IMR-90 (cell line): ENCODE results near the gene DCANP1.

ENCODE experiments used
- CTCF ChIP-seq: conservative IDR thresholded peaks from 2 replicates; pipeline ENCODE4 v1.5.1; 2012; ENCODE audit warnings: mild to moderate bottlenecking, low read depth, low read length, improper control_type of control experiment
- FOS ChIP-seq: fragments of 150-350 bp; IDR thresholded peaks from 2 replicates; pipeline ENCODE4 v1.6.1; 2016; ENCODE audit warnings: low read depth, low read length
- POLR2A ChIP-seq: IDR thresholded peaks from 2 replicates; pipeline ENCODE4 v1.6.1; 2012; ENCODE audit warnings: mild to moderate bottlenecking, low read depth, low read length
- SMC3 ChIP-seq: fragments of 150-350 bp; IDR thresholded peaks from 2 replicates; pipeline ENCODE4 v1.6.1; 2016; ENCODE audit warnings: low read depth, mild to moderate bottlenecking, antibody characterized with exemption, low read length, moderate library complexity
- USF2 ChIP-seq: fragments of 150-350 bp; IDR thresholded peaks from 2 replicates; pipeline ENCODE4 v1.6.1; 2017; ENCODE audit warnings: mild to moderate bottlenecking, antibody characterized with exemption, low read length, low read depth

- TF ChIP-seq CTCF = no peak
- no peak for TF ChIP-seq POLR2A
- TF ChIP-seq FOS = no peak
- TF ChIP-seq SMC3 = no peak
- no peak for TF ChIP-seq USF2
These were observed 3.8 kb downstream of the DCANP1 start for GRCh38 chr5:135443161-135443960.
